HEK293 (cell line): Measurements from ENCODE around the gene BDKRB1.

Experiments
- CTCF ChIA-PET: fragments of 350-600 bp; formaldehyde crosslinking; extraction: SDS; loops from one replicate; lab custom pipeline; 2021; ENCODE audit warnings: antibody characterized with exemption; lab: Yijun Ruan, JAX
- POLR2A ChIA-PET: fragments of 300-600 bp; formaldehyde crosslinking; extraction: SDS; loops from one replicate; lab custom pipeline; 2020; ENCODE audit warnings: antibody characterized with exemption, inconsistent platforms; lab: Yijun Ruan, JAX
- H3K27ac ChIP-seq: fragments of 200-500 bp; sonication (Bioruptor generic); 2 replicates; pipeline ENCODE4 v1.5.1; 2014; ENCODE audit warnings: low read depth, low read length, control low read depth, inconsistent platforms; ENCODE audit errors: extremely low read depth
- H3K36me3 ChIP-seq, 2 experiments: fragments of 200-500 bp in 1 of 2; sonication (Bioruptor generic) in 1 of 2; 1 replicate in 1 of 2; 2 replicates in 1 of 2; pipeline ENCODE4 v1.5.1; 2014 to 2017; ENCODE audit warnings: inconsistent platforms in 2 of 2, low read length in 2 of 2; ENCODE audit not compliant: control insufficient read depth in 2 of 2, insufficient read depth in 1 of 2
- H3K4me1 ChIP-seq: fragments of 200-500 bp; sonication (Bioruptor generic); 2 replicates; pipeline ENCODE4 v1.5.1; 2014; ENCODE audit warnings: mild to moderate bottlenecking, low read length, inconsistent platforms; ENCODE audit not compliant: control insufficient read depth, insufficient read depth
- H3K4me3 ChIP-seq: 2 replicates; pipeline ENCODE4 v1.5.1; 2011; ENCODE audit warnings: low read depth, mild to moderate bottlenecking, control low read depth, low read length, moderate library complexity
- H3K9me3 ChIP-seq: fragments of 200-500 bp; sonication (Bioruptor generic); 2 replicates; pipeline ENCODE4 v1.5.1; 2014; ENCODE audit warnings: low read depth, low read length, inconsistent platforms; ENCODE audit not compliant: control insufficient read depth, insufficient read depth
- AEBP2 ChIP-seq: fragments of 450-650 bp; formaldehyde crosslinking; IDR thresholded peaks from 2 replicates; pipeline ENCODE4 v1.5.1; 2016; ENCODE audit warnings: missing biosample characterization, missing genetic modification characterization, borderline replicate concordance
- GLI2 ChIP-seq: fragments of 450-650 bp; formaldehyde crosslinking; IDR thresholded peaks from 2 replicates; pipeline ENCODE4; 2017; ENCODE audit warnings: missing biosample characterization, missing genetic modification characterization, low read depth, borderline replicate concordance
- HOXD13 ChIP-seq: sonication (generic); formaldehyde crosslinking; IDR thresholded peaks from 2 replicates; pipeline ENCODE4 v1.8.0; 2022; ENCODE audit warnings: missing genetic modification reagents, borderline replicate concordance
- KLF17 ChIP-seq: fragments of 450-650 bp; formaldehyde crosslinking; IDR thresholded peaks from 2 replicates; pipeline ENCODE4 v1.5.1; 2016; ENCODE audit warnings: missing biosample characterization, missing genetic modification characterization
- PRDM10 ChIP-seq: fragments of 450-650 bp; formaldehyde crosslinking; IDR thresholded peaks from 2 replicates; pipeline ENCODE4 v1.5.1; 2016; ENCODE audit warnings: missing biosample characterization, missing genetic modification characterization
- RBAK ChIP-seq: fragments of 450-650 bp; formaldehyde crosslinking; IDR thresholded peaks from 2 replicates; pipeline ENCODE4 v1.5.1; 2016; ENCODE audit warnings: missing biosample characterization, missing genetic modification characterization
- ZFP37 ChIP-seq: fragments of 450-650 bp; formaldehyde crosslinking; IDR thresholded peaks from 2 replicates; pipeline ENCODE4 v1.5.1; 2016; ENCODE audit warnings: missing biosample characterization, missing genetic modification characterization
- ZNF239 ChIP-seq: fragments of 450-650 bp; formaldehyde crosslinking; IDR thresholded peaks from 2 replicates; pipeline ENCODE4 v1.5.1; 2016; ENCODE audit warnings: missing biosample characterization, missing genetic modification characterization
- ZNF280D ChIP-seq: fragments of 450-650 bp; formaldehyde crosslinking; IDR thresholded peaks from 2 replicates; pipeline ENCODE4 v1.5.1; 2016; ENCODE audit warnings: missing biosample characterization, missing genetic modification characterization
- ZNF354C ChIP-seq: fragments of 450-650 bp; formaldehyde crosslinking; IDR thresholded peaks from 2 replicates; pipeline ENCODE4 v1.5.1; 2016; ENCODE audit warnings: missing biosample characterization, missing genetic modification characterization, low read depth, borderline replicate concordance
- ZNF510 ChIP-seq: fragments of 450-650 bp; formaldehyde crosslinking; IDR thresholded peaks from 2 replicates; pipeline ENCODE4 v1.5.1; 2018; ENCODE audit warnings: mild to moderate bottlenecking, missing genetic modification characterization, missing biosample characterization; ENCODE audit not compliant: insufficient replicate concordance
- ZNF514 ChIP-seq: fragments of 450-650 bp; formaldehyde crosslinking; IDR thresholded peaks from 2 replicates; pipeline ENCODE4 v1.5.1; 2016; ENCODE audit warnings: missing biosample characterization, missing genetic modification characterization
- ZNF639 ChIP-seq: fragments of 450-650 bp; formaldehyde crosslinking; IDR thresholded peaks from 2 replicates; pipeline ENCODE4 v1.5.1; 2016; ENCODE audit warnings: missing biosample characterization, missing genetic modification characterization
- ZNF677 ChIP-seq: fragments of 450-650 bp; IDR thresholded peaks from 2 replicates; pipeline ENCODE4 v1.5.0; 2018; ENCODE audit warnings: missing biosample characterization, mild to moderate bottlenecking, missing genetic modification characterization, moderate library complexity
- ZNF692 ChIP-seq: fragments of 450-650 bp; formaldehyde crosslinking; IDR thresholded peaks from 2 replicates; pipeline ENCODE4 v1.5.1; 2016; ENCODE audit warnings: missing biosample characterization, missing genetic modification characterization
- ZNF704 ChIP-seq: fragments of 450-650 bp; formaldehyde crosslinking; IDR thresholded peaks from 2 replicates; pipeline ENCODE4 v1.5.1; 2016; ENCODE audit warnings: missing biosample characterization, missing genetic modification characterization
- ZSCAN5A ChIP-seq: fragments of 450-650 bp; formaldehyde crosslinking; IDR thresholded peaks from 2 replicates; pipeline ENCODE4 v1.5.1; 2016; ENCODE audit warnings: missing biosample characterization, missing genetic modification characterization

The BDKRB1 gene

GRCh38 chr14:96237641-96238040 is 18.4 kb upstream of the BDKRB1 start (continued):
- TF ChIP-seq ZNF239 (tag by site-specific recombination) (no peak), ZSCAN5A (tag by site-specific recombination) (no peak)

- Histone ChIP-seq H3K4me3 (no peak overlapping the region), H3K4me1 (no peaks in the 10 kb centered on the region), H3K27ac (no peak overlapping the region), H3K36me3 (no peaks in the 10 kb centered on the region), H3K9me3 (no peaks in the 10 kb centered on the region)
- ChIA-PET CTCF (interaction anchor here (0.6 to 0.9 kb wide), 3 partner anchors 50 to 138 kb away, joined by 3 read pairs; no protein-coding TSS in a partner anchor), POLR2A (no interaction called here)
- TF ChIP-seq ZNF514 (tag by site-specific recombination) (no peak), ZNF639 (no peak), ZNF692 (tag by site-specific recombination) (no peak), GLI2 (tag by site-specific recombination) (no peak), ZFP37 (tag by site-specific recombination) (no peak), ZNF280D (tag by site-specific recombination) (no peak), KLF17 (tag by site-specific recombination) (no peak), ZNF510 (tag by site-specific recombination) (no peak), AEBP2 (tag by site-specific recombination) (no peak), HOXD13 (no peak), PRDM10 (no peak), ZNF677 (no peak), RBAK (tag by site-specific recombination) (no peak), ZNF704 (no peak), ZNF354C (tag by site-specific recombination) (no peak)
Observed at GRCh38 chr14:96238676-96239265, 17.2 kb upstream of the BDKRB1 start.
